Smooth muscle cell (in vitro differentiated cells): Measurements from ENCODE around the gene C10orf53. TPM values are rescaled to one million over a fixed set of nuclear protein-coding genes. Genes with fewer than 3 reads are reported as not detected.

Source experiments
- DNase-seq: peaks from one replicate; lab custom pipeline; 2025; ENCODE audit not compliant: unreplicated experiment; lab: John Stamatoyannopoulos, UW
- H2AFZ ChIP-seq: fragments of 200-600 bp; sonication (generic); 2 replicates; pipeline ENCODE4 v1.6.0; 2016; ENCODE audit warnings: antibody characterized with exemption, low read depth, mild to moderate bottlenecking
- H3F3A ChIP-seq: fragments of 200-600 bp; sonication (generic); 2 replicates; pipeline ENCODE4 v1.6.0; 2017; ENCODE audit warnings: antibody characterized with exemption, low read depth
- H3K27ac ChIP-seq: fragments of 200-600 bp; sonication (generic); 2 replicates; pipeline ENCODE4 v1.5.1; 2016; ENCODE audit warnings: low read depth, mild to moderate bottlenecking
- H3K27me3 ChIP-seq: fragments of 200-600 bp; sonication (generic); 2 replicates; pipeline ENCODE4 v1.6.1; 2016; ENCODE audit warnings: low read depth, mild to moderate bottlenecking
- H3K36me3 ChIP-seq: fragments of 200-600 bp; sonication (generic); 2 replicates; pipeline ENCODE4 v1.5.1; 2016; ENCODE audit warnings: low read depth
- H3K4me1 ChIP-seq: fragments of 200-600 bp; sonication (generic); 2 replicates; pipeline ENCODE4 v1.5.1; 2016; ENCODE audit warnings: low read depth
- H3K4me2 ChIP-seq: fragments of 200-600 bp; sonication (generic); 2 replicates; pipeline ENCODE4 v1.6.0; 2016; ENCODE audit warnings: mild to moderate bottlenecking
- H3K4me3 ChIP-seq: fragments of 200-600 bp; sonication (generic); 2 replicates; pipeline ENCODE4 v1.5.1; 2016; ENCODE audit warnings: mild to moderate bottlenecking
- H3K79me2 ChIP-seq: fragments of 200-600 bp; sonication (generic); 2 replicates; pipeline ENCODE4 v1.6.0; 2016; ENCODE audit warnings: low read depth, mild to moderate bottlenecking
- H3K9ac ChIP-seq: fragments of 200-600 bp; sonication (generic); 2 replicates; pipeline ENCODE4 v1.6.0; 2016; ENCODE audit warnings: low read depth
- H3K9me3 ChIP-seq: fragments of 200-600 bp; sonication (generic); replicated peaks from 2 replicates; pipeline ENCODE4 v1.5.1; 2016; ENCODE audit warnings: low read depth
- H4K20me1 ChIP-seq: fragments of 200-600 bp; sonication (generic); 2 replicates; pipeline ENCODE4 v1.6.0; 2016; ENCODE audit warnings: low read depth
- WGBS: methylation state at CpG from one replicate; pipeline ENCODE4 v1.1.7; 2016; ENCODE audit warnings: low lambda C conversion rate; 5-methylcytosine and 5-hydroxymethylcytosine counted together
- polyA plus RNA-seq: library from polyadenylated mRNA; unstranded; fragments of >200 nt; fragmentation: Nextera tagmentation; extraction: Ambion mirVana; gene quantifications from 2 replicates; pipeline ENCODE4 v1.2.1, GENCODE V29; 2016
- total RNA-seq: library from RNA; depleted of rRNA; stranded (reverse); fragments of >200 nt; gene quantifications from 2 replicates; pipeline ENCODE4 v1.2.3, GENCODE V29; 2014
- TF ChIP-seq, protein P1 (sequence below): fragments of 200-600 bp; sonication (generic); IDR thresholded peaks from 2 replicates; pipeline ENCODE4 v1.5.1; 2017; ENCODE audit warnings: borderline replicate concordance, mild to moderate bottlenecking, antibody characterized with exemption; ENCODE audit not compliant: insufficient read depth, poor library complexity, severe bottlenecking

Gene C10orf53
- total and polyA plus RNA-seq, 2 experiments from 2014 or later = not detected

DNA sequence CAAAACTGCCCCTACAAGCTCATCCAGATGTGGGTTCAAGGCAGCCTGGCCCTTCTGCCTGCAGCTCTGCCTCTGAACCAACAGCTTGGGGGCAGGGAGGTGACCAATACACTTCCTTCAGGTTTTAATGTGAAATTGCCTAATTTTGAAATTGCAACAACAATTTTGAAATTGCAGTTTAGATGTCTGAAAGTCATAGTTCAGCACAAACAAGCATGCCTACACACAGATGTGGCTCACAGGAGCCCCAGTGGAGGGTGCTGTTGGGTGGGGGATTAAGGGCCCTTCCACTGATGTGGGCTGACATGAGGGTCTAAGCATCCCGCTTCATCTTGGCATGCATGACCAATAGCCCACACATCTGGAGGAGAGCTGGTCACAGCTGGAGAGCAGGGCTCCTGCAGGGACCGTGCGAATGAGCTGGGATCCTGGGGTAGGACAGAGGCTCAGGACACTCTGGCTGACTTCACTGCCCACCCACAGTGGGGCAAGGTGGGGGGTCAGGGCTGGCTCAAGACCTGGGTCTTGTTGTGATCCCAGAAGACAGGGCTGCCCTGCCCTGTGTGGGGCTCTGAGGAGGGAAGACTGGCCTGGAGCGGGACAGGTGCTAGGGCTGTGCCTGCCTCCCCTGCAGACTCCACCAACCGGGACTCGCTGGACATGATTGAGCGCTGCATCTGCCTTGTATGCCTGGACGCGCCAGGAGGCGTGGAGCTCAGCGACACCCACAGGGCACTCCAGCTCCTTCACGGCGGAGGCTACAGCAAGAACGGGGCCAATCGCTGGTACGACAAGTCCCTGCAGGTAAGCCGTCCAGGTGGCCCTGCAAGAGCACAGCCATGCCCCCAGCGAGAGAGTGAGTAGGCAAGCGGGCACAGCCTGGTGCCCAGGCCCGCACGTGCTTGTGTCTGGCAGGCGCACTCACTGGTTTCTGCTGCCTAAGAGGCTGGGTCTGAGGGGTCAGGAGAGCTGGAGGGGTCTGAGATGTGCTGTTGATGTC lies 33.3 kb upstream of the C10orf53 start:
- no peak overlapping the region for H3K9ac ChIP-seq
- no peaks in the 10 kb centered on the region for H3K9me3 ChIP-seq
- H3K27ac ChIP-seq = no peak overlapping the region
- no peaks in the 10 kb centered on the region for H3K36me3 ChIP-seq
- DNase-seq = no peak
- no peak overlapping the region for H3K4me3 ChIP-seq
- peaks cover 8% of the 10 kb centered on the region for H3K27me3 ChIP-seq
- H2AFZ ChIP-seq = no peak overlapping the region
- H3K4me2 ChIP-seq = no peak overlapping the region
- H3F3A ChIP-seq = no peaks in the 10 kb centered on the region
- 87% methylated on average over 21 of the region's 22 CpGs for WGBS
- no peaks in the 10 kb centered on the region for H3K4me1 ChIP-seq
- no peaks in the 10 kb centered on the region for H3K79me2 ChIP-seq
- no peaks in the 10 kb centered on the region for H4K20me1 ChIP-seq
- TF ChIP-seq, protein P1, sequence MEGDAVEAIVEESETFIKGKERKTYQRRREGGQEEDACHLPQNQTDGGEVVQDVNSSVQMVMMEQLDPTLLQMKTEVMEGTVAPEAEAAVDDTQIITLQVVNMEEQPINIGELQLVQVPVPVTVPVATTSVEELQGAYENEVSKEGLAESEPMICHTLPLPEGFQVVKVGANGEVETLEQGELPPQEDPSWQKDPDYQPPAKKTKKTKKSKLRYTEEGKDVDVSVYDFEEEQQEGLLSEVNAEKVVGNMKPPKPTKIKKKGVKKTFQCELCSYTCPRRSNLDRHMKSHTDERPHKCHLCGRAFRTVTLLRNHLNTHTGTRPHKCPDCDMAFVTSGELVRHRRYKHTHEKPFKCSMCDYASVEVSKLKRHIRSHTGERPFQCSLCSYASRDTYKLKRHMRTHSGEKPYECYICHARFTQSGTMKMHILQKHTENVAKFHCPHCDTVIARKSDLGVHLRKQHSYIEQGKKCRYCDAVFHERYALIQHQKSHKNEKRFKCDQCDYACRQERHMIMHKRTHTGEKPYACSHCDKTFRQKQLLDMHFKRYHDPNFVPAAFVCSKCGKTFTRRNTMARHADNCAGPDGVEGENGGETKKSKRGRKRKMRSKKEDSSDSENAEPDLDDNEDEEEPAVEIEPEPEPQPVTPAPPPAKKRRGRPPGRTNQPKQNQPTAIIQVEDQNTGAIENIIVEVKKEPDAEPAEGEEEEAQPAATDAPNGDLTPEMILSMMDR = no peak

DNA sequence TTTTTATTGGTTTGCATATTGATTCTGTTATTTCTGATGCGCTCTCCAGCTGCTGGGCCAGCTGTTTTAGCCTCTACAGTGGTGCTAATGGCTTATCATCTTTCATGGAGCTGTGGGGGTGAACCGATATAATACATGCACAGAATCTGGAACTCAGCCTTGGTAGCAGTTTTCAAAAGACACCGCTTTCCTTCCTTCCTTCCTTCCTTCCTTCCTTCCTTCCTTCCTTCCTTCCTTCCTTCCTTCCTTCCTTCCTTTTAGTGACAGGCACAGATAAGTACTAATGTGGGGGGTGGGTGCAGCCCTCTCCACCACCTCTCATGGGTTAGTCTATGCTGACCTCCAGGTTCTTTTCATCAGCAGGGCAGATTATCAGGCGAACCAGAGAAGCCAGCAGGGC lies 31.9 kb upstream of the C10orf53 start:
- H3K9me3 ChIP-seq = no peaks in the 10 kb centered on the region
- H4K20me1 ChIP-seq = no peaks in the 10 kb centered on the region
- H3K4me1 ChIP-seq = no peaks in the 10 kb centered on the region
- no peak for DNase-seq
- H3K36me3 ChIP-seq = no peaks in the 10 kb centered on the region
- TF ChIP-seq, protein P1 = no peak
- 90% methylated on average over 4 of the region's 4 CpGs for WGBS
- H3K9ac ChIP-seq = no peak overlapping the region
- H3F3A ChIP-seq = no peaks in the 10 kb centered on the region
- peaks cover 6% of the 10 kb centered on the region for H3K27me3 ChIP-seq
- no peak overlapping the region for H3K27ac ChIP-seq
- no peak overlapping the region for H3K4me3 ChIP-seq
- no peak overlapping the region for H2AFZ ChIP-seq
- no peaks in the 10 kb centered on the region for H3K79me2 ChIP-seq
- no peak overlapping the region for H3K4me2 ChIP-seq

DNA sequence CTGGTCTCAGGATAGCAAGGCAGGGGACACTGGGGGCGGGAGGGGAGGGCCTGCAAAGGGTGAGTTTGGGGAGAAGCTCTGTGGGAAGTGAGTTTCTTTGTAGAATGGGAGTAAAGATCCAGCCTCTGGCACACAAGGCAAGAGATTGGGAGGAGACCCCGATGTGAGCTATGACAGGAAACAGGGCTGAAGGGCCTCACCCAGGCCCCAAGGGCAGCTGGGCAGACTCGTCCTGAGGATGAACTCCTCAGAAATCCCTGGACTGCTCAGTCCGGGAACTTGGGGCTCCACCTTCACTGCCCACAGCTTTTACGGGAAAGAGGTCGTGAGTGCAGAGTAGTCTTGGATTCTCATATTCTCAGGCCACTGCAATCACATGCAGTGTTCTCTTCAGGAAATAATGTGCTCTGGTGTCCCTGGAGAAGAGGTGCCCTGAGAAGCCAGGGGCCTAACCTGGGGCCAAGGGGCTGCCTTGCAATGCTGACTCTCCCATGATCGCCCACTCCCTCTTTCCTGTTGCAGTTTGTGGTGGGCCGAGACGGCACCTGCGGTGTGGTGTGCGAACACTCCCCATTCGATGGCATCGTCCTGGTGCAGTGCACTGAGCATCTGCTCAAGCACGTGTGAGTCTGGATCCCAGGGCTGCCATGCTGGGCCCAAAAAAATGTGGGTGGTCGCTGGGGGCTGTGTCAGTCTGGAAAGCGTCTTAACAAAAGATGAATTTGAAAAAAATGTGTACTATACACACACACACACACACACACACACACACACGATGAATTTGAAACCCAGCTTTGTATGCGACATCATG lies 31.3 kb upstream of the C10orf53 start:
- H3K79me2 ChIP-seq = no peaks in the 10 kb centered on the region
- H3K27ac ChIP-seq = no peak overlapping the region
- H3F3A ChIP-seq = no peaks in the 10 kb centered on the region
- H3K4me3 ChIP-seq = no peak overlapping the region
- H3K27me3 ChIP-seq = peaks cover 6% of the 10 kb centered on the region
- TF ChIP-seq, protein P1 = no peak
- H3K9me3 ChIP-seq = no peaks in the 10 kb centered on the region
- H4K20me1 ChIP-seq = no peaks in the 10 kb centered on the region
- H3K4me2 ChIP-seq = no peak overlapping the region
- H3K4me1 ChIP-seq = no peaks in the 10 kb centered on the region
- H3K9ac ChIP-seq = no peak overlapping the region
- 81% methylated on average over 18 of the region's 18 CpGs for WGBS
- DNase-seq = no peak
- H2AFZ ChIP-seq = no peak overlapping the region
- H3K36me3 ChIP-seq = no peaks in the 10 kb centered on the region
